ENCODE measurements around the gene STH.

DNA sequence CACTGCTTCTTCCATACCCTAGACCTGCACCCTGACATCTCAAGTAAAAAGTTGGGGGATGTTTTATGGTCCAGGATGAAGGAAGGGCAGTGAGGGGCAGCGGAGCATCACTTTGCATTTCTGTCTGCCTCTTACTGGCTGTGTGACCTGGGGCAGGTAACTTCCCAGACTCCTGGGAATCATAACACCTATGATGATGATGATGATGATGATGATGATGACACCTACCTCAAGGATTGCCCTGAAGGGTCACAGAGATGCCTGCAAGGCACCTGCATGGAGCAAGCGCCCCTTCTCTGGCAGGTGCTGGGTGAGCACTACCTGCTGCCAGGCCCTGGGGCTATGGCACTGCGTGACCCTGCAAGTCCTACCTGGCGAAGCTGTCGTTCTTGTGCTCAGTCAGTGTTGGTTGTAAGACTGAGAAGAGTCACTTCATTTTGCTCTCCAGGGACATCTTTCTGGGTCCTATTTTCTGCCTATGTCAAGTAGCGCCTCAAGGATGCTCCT lies 46.2 kb upstream of the STH start:
- TF ChIP-seq, protein P1, sequence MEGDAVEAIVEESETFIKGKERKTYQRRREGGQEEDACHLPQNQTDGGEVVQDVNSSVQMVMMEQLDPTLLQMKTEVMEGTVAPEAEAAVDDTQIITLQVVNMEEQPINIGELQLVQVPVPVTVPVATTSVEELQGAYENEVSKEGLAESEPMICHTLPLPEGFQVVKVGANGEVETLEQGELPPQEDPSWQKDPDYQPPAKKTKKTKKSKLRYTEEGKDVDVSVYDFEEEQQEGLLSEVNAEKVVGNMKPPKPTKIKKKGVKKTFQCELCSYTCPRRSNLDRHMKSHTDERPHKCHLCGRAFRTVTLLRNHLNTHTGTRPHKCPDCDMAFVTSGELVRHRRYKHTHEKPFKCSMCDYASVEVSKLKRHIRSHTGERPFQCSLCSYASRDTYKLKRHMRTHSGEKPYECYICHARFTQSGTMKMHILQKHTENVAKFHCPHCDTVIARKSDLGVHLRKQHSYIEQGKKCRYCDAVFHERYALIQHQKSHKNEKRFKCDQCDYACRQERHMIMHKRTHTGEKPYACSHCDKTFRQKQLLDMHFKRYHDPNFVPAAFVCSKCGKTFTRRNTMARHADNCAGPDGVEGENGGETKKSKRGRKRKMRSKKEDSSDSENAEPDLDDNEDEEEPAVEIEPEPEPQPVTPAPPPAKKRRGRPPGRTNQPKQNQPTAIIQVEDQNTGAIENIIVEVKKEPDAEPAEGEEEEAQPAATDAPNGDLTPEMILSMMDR (IDR thresholded peaks at IDR 0.05) = no peak
- TF ChIP-seq POLR2AphosphoS5 (IDR thresholded peaks at IDR 0.05) = no peak

Measured in breast epithelium (tissue), 3 donors.